PFSK-1 (cell line): ENCODE data around the gene MAGI1.

Source experiments
- POLR2AphosphoS5 ChIP-seq: IDR thresholded peaks from 2 replicates; pipeline ENCODE4 v1.6.1; 2012; ENCODE audit warnings: low read depth, mild to moderate bottlenecking, control low read depth, low read length, moderate library complexity
- TAF1 ChIP-seq: IDR thresholded peaks from 2 replicates; pipeline ENCODE4 v1.6.1; 2012; ENCODE audit warnings: low read length, control low read depth, borderline replicate concordance; ENCODE audit not compliant: insufficient read depth

GRCh38 chr3:65343736-65344135 lies 695.0 kb downstream of the MAGI1 start:
- no peak for TF ChIP-seq TAF1
- TF ChIP-seq POLR2AphosphoS5 = no peak
